ENCODE measurements around the gene MED29. TPM values are rescaled to one million over a fixed set of nuclear protein-coding genes. Genes with fewer than 3 reads are reported as not detected.

MED29 gene
- total and polyA plus RNA-seq, 2 of the 13 experiments (the other 11 are each of a cell fraction or from before 2014, with no cell fraction given), result 14.0 to 19.7 TPM

DNA sequence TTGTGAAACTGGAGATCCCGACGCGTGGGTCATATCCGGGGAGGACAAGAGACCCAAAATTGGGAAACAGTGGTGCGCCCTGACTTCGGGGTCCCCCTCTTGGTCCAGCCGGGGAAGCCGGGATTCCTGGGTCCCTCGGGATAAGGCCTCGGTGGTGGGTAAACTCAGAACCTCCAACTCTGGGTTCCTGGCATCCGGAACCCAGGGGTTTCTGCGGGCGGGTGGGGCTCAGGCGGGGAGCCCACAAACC, 16.2 kb downstream of the MED29 start:
- Histone ChIP-seq H3K36me3 (replicated peaks in 1 of 2; ENCODE audit: control insufficient read depth in 1 of 2, insufficient read depth in 2 of 2, low read length in 2 of 2) (peaks cover 0 to 3% of the 10 kb centered on the region in 2 experiments; a peak in 1 of 5 replicates), H3K4me1 (ENCODE audit: insufficient read depth, low read length) (peaks cover 51% of the 10 kb centered on the region), H2AFZ (ENCODE audit: low read length) (no peak overlapping the region), H3K27me3 (ENCODE audit: control insufficient read depth in 1 of 2, insufficient read depth in 2 of 2, low read length in 2 of 2) (no peaks in the 10 kb centered on the region; a peak in 1 of 5 replicates), H3K4me3 (replicated peaks in 1 of 3; ENCODE audit: insufficient read depth in 1 of 3, low read depth in 2 of 3, low read length in 3 of 3) (peak overlapping the region; percentile 97 to 98 (median 97)), H3K27ac (ENCODE audit: extremely low read length, insufficient read depth, low read length) (peak overlapping the region; percentile 86), H3K9ac (ENCODE audit: insufficient read depth, low read depth, low read length) (peak overlapping the region; percentile 92), H3K79me2 (ENCODE audit: insufficient read depth, low read length) (peaks cover 32% of the 10 kb centered on the region), H3K9me3 (ENCODE audit: low read length) (no peaks in the 10 kb centered on the region), H4K20me1 (ENCODE audit: insufficient read depth, low read length) (peaks cover 20% of the 10 kb centered on the region; the same call in 1 of the 2 replicates), H3K4me2 (ENCODE audit: low read depth, low read length) (peak overlapping the region; percentile 87)
- BruUV-seq (replicated peaks), result no TSS peak
- in situ Hi-C loops (cut with HindIII; ENCODE audit: extremely low pct_ligation_motif_present, low pct_unique_long_range_greater_than_20kb), result no loop called here
- 2% methylated on average over 10 of the region's 14 CpGs for WGBS (ENCODE audit: low lambda C conversion rate)
- CTCF ChIA-PET (ENCODE audit: low intra/inter-chr PET ratio, low total read pairs), result no interaction called here
- POLR2A ChIA-PET, result interaction anchor here (2.1 to 5.8 kb wide), 4 partner anchors 9 to 29 kb away, joined by 8 to 117 read pairs (median 29); partner anchors contain the start of genes MED29, PAF1 and RPS16
- FAIRE-seq (no peak), ATAC-seq (no peak), DNase-seq (ENCODE audit: low spot score) (no peak)
- intact Hi-C loops (cut with micrococcal nuclease; ENCODE audit: unreplicated experiment), result no loop called here
- TF ChIP-seq, protein P1, sequence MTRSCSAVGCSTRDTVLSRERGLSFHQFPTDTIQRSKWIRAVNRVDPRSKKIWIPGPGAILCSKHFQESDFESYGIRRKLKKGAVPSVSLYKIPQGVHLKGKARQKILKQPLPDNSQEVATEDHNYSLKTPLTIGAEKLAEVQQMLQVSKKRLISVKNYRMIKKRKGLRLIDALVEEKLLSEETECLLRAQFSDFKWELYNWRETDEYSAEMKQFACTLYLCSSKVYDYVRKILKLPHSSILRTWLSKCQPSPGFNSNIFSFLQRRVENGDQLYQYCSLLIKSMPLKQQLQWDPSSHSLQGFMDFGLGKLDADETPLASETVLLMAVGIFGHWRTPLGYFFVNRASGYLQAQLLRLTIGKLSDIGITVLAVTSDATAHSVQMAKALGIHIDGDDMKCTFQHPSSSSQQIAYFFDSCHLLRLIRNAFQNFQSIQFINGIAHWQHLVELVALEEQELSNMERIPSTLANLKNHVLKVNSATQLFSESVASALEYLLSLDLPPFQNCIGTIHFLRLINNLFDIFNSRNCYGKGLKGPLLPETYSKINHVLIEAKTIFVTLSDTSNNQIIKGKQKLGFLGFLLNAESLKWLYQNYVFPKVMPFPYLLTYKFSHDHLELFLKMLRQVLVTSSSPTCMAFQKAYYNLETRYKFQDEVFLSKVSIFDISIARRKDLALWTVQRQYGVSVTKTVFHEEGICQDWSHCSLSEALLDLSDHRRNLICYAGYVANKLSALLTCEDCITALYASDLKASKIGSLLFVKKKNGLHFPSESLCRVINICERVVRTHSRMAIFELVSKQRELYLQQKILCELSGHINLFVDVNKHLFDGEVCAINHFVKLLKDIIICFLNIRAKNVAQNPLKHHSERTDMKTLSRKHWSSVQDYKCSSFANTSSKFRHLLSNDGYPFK (CRISPR knock-in tag; IDR thresholded peaks at IDR 0.05; ENCODE audit: borderline replicate concordance), result no peak
- TF ChIP-seq RBFOX2 (IDR thresholded peaks at IDR 0.05; ENCODE audit: low read depth, low read length) (no peak), HCFC1 (IDR thresholded peaks at IDR 0.05; ENCODE audit: low read depth, low read length) (no peak), HNRNPK (IDR thresholded peaks at IDR 0.05; ENCODE audit: low read depth, low read length, poor library complexity, severe bottlenecking) (no peak), ZNF784 (CRISPR knock-in tag; IDR thresholded peaks at IDR 0.05; ENCODE audit: borderline replicate concordance) (0 out of 2 replicates have a peak, but pooled peaks have one; percentile 11), PHF8 (CRISPR knock-in tag; IDR thresholded peaks at IDR 0.05) (no peak), HMGXB4 (CRISPR knock-in tag; IDR thresholded peaks at IDR 0.05; ENCODE audit: borderline replicate concordance in 1 of 2, low read depth in 1 of 2) (peak in 1 of 2 experiments; percentile 27; a peak in 1 of 4 replicates), ZMAT5 (CRISPR knock-in tag; IDR thresholded peaks at IDR 0.05; ENCODE audit: borderline replicate concordance, low read depth) (no peak), ZNF460 (CRISPR knock-in tag; IDR thresholded peaks at IDR 0.05; ENCODE audit: borderline replicate concordance) (no peak), ZNF275 (CRISPR knock-in tag; IDR thresholded peaks at IDR 0.05; ENCODE audit: borderline replicate concordance) (0 out of 2 replicates have a peak, but pooled peaks have one; percentile 4)
- TF ChIP-seq, protein P2, sequence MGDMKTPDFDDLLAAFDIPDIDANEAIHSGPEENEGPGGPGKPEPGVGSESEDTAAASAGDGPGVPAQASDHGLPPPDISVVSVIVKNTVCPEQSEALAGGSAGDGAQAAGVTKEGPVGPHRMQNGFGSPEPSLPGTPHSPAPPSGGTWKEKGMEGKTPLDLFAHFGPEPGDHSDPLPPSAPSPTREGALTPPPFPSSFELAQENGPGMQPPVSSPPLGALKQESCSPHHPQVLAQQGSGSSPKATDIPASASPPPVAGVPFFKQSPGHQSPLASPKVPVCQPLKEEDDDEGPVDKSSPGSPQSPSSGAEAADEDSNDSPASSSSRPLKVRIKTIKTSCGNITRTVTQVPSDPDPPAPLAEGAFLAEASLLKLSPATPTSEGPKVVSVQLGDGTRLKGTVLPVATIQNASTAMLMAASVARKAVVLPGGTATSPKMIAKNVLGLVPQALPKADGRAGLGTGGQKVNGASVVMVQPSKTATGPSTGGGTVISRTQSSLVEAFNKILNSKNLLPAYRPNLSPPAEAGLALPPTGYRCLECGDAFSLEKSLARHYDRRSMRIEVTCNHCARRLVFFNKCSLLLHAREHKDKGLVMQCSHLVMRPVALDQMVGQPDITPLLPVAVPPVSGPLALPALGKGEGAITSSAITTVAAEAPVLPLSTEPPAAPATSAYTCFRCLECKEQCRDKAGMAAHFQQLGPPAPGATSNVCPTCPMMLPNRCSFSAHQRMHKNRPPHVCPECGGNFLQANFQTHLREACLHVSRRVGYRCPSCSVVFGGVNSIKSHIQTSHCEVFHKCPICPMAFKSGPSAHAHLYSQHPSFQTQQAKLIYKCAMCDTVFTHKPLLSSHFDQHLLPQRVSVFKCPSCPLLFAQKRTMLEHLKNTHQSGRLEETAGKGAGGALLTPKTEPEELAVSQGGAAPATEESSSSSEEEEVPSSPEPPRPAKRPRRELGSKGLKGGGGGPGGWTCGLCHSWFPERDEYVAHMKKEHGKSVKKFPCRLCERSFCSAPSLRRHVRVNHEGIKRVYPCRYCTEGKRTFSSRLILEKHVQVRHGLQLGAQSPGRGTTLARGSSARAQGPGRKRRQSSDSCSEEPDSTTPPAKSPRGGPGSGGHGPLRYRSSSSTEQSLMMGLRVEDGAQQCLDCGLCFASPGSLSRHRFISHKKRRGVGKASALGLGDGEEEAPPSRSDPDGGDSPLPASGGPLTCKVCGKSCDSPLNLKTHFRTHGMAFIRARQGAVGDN (CRISPR knock-in tag; IDR thresholded peaks at IDR 0.05), result no peak

Data from HepG2 (cell line).